ENCODE data around the gene APOB. TPM values are rescaled to one million over a fixed set of nuclear protein-coding genes. Genes with fewer than 3 reads are reported as not detected.

Gene APOB
- total and polyA plus RNA-seq, 2 of the 8 experiments (the other 6 are each of a cell fraction or from before 2014, with no cell fraction given), result 0.15 to 0.61 TPM

- Histone ChIP-seq H4K5ac (ENCODE audit: insufficient read length, low read depth, low read length) (no peak overlapping the region), H3K56ac (replicated peaks; ENCODE audit: insufficient read length, low read depth, low read length) (no peak overlapping the region), H2BK12ac (ENCODE audit: low read depth, low read length) (no peak overlapping the region), H3K23me2 (ENCODE audit: low read depth, low read length) (no peaks in the 10 kb centered on the region; the same call in 1 of the 2 replicates), H3K9ac (replicated peaks in 1 of 4; ENCODE audit: extremely low read depth in 1 of 4, low read depth in 3 of 4, low read length in 3 of 4) (no peak overlapping the region), H2AK5ac (ENCODE audit: low read depth, low read length) (no peak overlapping the region), H4K8ac (ENCODE audit: extremely low read depth, insufficient read depth, low read length) (no peak overlapping the region), H2BK120ac (replicated peaks; ENCODE audit: low read depth, low read length) (no peak overlapping the region), H3K79me1 (ENCODE audit: low read depth, low read length) (no peaks in the 10 kb centered on the region), H2BK20ac (ENCODE audit: low read length) (no peak overlapping the region), H3K27me3 (replicated peaks in 1 of 4; ENCODE audit: control insufficient read depth in 3 of 4, extremely low read depth in 1 of 4, insufficient read depth in 3 of 4, low read length in 3 of 4) (no peaks in the 10 kb centered on the region), H3K9me3 (ENCODE audit: insufficient read depth in 2 of 2, low read depth in 1 of 2, low read length in 1 of 2) (no peaks in the 10 kb centered on the region), H3K4me1 (replicated peaks in 1 of 4; ENCODE audit: control insufficient read depth in 3 of 4, insufficient read depth in 4 of 4, low read length in 3 of 4) (no peaks in the 10 kb centered on the region), H3K27ac (ENCODE audit: low read depth, low read length) (no peak overlapping the region), H3K4me3 (ENCODE audit: extremely low read depth in 1 of 4, insufficient read depth in 2 of 4, low read depth in 3 of 4, low read length in 4 of 4) (no peak overlapping the region), H3K4ac (replicated peaks; ENCODE audit: insufficient read length, low read depth, low read length) (no peak overlapping the region), H4K20me1 (replicated peaks in 1 of 2; ENCODE audit: control insufficient read depth in 1 of 2, insufficient read depth in 2 of 2, low read length in 2 of 2) (no peaks in the 10 kb centered on the region), H2BK15ac (ENCODE audit: low read length) (no peak overlapping the region), H3K14ac (ENCODE audit: insufficient read length) (no peak overlapping the region), H3K79me2 (ENCODE audit: control insufficient read depth in 1 of 2, insufficient read depth in 2 of 2, low read length in 2 of 2) (no peaks in the 10 kb centered on the region), H4K91ac (replicated peaks; ENCODE audit: insufficient read length, low read length) (no peak overlapping the region), H2AFZ (ENCODE audit: low read length) (no peak overlapping the region), H3K18ac (ENCODE audit: extremely low read depth, low read length) (no peak overlapping the region), H3K4me2 (ENCODE audit: insufficient read depth in 1 of 2, low read depth in 2 of 2, low read length in 2 of 2) (no peak overlapping the region), H2BK5ac (ENCODE audit: low read depth, low read length) (no peak overlapping the region), H3K23ac (ENCODE audit: insufficient read length) (no peak overlapping the region), H3K36me3 (ENCODE audit: control insufficient read depth in 2 of 4, insufficient read depth in 4 of 4, low read length in 3 of 4) (no peaks in the 10 kb centered on the region)
- ChIA-PET CTCF (ENCODE audit: partially characterized antibody) (interaction anchor here (0.6 to 2.5 kb wide), 3 partner anchors 8 to 656 kb away, joined by 3 to 14 read pairs (median 3); partner anchors contain the start of gene APOB), POLR2A (ENCODE audit: partially characterized antibody) (no interaction called here)
- DNase-seq (ENCODE audit: low read depth in 1 of 2, low spot score in 2 of 2) (no peak), FAIRE-seq (no peak)
- no peak; the same call in 1 of the 2 replicates for TF ChIP-seq SUZ12 (IDR thresholded peaks at IDR 0.05; ENCODE audit: low read length)
- TF ChIP-seq SRF (IDR thresholded peaks at IDR 0.05; ENCODE audit: low read depth, low read length), result no peak
- TF ChIP-seq NRF1 (IDR thresholded peaks at IDR 0.05; ENCODE audit: low read depth, low read length), result no peak
- no peak for TF ChIP-seq CBX8 (IDR thresholded peaks at IDR 0.05; ENCODE audit: borderline replicate concordance, low read depth, low read length)
- TF ChIP-seq BRCA1 (IDR thresholded peaks at IDR 0.05; ENCODE audit: low read depth, low read length), result no peak
- no peak for TF ChIP-seq SIN3A (conservative IDR thresholded peaks at IDR 0.05 in 1 of 2, IDR thresholded peaks at IDR 0.05 in 1 of 2; ENCODE audit: low read depth in 1 of 2, low read length in 2 of 2)
- no peak for TF ChIP-seq POLR2AphosphoS5 (IDR thresholded peaks at IDR 0.05; ENCODE audit: low read depth, low read length)
- no peak for TF ChIP-seq HDAC2 (IDR thresholded peaks at IDR 0.05; ENCODE audit: borderline replicate concordance in 1 of 2, low read depth in 2 of 2, low read length in 2 of 2)
- TF ChIP-seq SP1 (IDR thresholded peaks at IDR 0.05; ENCODE audit: low read depth, low read length), result no peak
- no peak for TF ChIP-seq CBX5 (IDR thresholded peaks at IDR 0.05; ENCODE audit: low read depth, low read length)
- 96% methylated on average over 3 of the region's 3 CpGs; no CpG with 5 or more reads in 1 of the 2 experiments for WGBS, 2 experiments (ENCODE audit: extremely low coverage in 1 of 2, insufficient coverage in 1 of 2, insufficient read length in 1 of 2, insufficient replicate concordance in 2 of 2, low coverage in 1 of 2, low lambda C conversion rate in 2 of 2, missing lambda C conversion rate in 1 of 2)
These were observed 8.9 kb downstream of the APOB start for GRCh38 chr2:21034972-21035279.

Measured in H1 (cell line).